GM12864 (cell line): ENCODE measurements around the gene FSD2.

Experiments
- DNase-seq: peaks from one replicate; pipeline ENCODE4 v3.0.0-alpha.2; 2011; ENCODE audit warnings: low read depth
- H3K4me3 ChIP-seq: 2 replicates; pipeline ENCODE4 v1.5.1; 2011; ENCODE audit warnings: mild to moderate bottlenecking, low read depth, low read length, control low read depth
- TF ChIP-seq, protein P1 (sequence below): IDR thresholded peaks from 2 replicates; pipeline ENCODE4 v1.5.1; 2011; ENCODE audit warnings: low read depth, mild to moderate bottlenecking, moderate library complexity, low read length, control low read depth, inconsistent platforms; ENCODE audit errors: missing control alignments

FSD2 gene, protein sequence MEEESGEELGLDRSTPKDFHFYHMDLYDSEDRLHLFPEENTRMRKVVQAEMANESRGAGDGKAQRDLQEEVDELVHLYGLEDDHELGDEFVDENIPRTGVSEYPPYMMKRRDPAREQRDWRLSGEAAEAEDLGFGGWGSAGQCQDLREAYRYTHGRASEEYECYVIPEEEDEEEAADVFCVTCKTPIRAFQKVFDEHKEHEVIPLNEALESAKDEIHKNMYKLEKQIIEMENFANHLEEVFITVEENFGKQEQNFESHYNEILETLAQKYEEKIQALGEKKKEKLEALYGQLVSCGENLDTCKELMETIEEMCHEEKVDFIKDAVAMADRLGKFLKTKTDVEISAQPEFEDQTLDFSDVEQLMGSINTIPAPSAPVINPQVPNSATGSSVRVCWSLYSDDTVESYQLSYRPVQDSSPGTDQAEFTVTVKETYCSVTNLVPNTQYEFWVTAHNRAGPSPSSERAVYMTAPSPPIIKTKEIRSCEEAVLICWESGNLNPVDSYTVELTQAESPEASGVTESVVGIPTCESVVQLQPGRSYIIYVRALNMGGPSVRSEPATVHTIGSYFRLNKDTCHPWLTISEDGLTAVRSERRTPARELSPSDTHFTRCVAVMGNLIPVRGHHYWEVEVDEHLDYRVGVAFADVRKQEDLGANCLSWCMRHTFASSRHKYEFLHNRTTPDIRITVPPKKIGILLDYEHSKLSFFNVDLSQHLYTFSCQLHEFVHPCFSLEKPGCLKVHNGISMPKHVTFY

DNA sequence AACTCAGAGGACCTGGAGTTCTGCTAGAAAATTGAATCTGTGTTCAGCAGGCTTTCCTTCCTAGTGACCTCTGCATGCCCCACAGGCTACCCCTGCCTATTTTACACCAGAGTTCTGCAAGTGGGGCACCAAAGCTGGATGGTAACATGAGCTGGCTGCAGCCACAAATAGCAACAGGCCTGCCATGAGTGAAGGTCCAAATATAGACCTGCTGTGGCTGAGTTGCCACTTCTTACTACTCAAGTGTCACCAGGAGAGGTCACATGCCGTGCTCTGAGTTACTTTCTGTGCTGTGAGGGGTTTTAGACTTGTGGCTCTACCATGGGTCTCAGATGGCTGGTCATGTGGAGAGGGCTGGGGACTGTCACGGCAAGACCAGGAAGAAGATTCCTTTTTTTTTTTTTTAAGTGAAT is at the start of gene FSD2:
Gene FSD2, minus strand, starts transcription at position 76 of the 413 bp plus-strand sequence. CDS start 18,679 bp downstream, outside the sequence.
- TF ChIP-seq, protein P1, sequence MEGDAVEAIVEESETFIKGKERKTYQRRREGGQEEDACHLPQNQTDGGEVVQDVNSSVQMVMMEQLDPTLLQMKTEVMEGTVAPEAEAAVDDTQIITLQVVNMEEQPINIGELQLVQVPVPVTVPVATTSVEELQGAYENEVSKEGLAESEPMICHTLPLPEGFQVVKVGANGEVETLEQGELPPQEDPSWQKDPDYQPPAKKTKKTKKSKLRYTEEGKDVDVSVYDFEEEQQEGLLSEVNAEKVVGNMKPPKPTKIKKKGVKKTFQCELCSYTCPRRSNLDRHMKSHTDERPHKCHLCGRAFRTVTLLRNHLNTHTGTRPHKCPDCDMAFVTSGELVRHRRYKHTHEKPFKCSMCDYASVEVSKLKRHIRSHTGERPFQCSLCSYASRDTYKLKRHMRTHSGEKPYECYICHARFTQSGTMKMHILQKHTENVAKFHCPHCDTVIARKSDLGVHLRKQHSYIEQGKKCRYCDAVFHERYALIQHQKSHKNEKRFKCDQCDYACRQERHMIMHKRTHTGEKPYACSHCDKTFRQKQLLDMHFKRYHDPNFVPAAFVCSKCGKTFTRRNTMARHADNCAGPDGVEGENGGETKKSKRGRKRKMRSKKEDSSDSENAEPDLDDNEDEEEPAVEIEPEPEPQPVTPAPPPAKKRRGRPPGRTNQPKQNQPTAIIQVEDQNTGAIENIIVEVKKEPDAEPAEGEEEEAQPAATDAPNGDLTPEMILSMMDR = peak; percentile 20
- H3K4me3 ChIP-seq = no peak within 1 kb of the TSS; the same call in 1 of the 2 replicates
- DNase-seq = peak; percentile 85

DNA sequence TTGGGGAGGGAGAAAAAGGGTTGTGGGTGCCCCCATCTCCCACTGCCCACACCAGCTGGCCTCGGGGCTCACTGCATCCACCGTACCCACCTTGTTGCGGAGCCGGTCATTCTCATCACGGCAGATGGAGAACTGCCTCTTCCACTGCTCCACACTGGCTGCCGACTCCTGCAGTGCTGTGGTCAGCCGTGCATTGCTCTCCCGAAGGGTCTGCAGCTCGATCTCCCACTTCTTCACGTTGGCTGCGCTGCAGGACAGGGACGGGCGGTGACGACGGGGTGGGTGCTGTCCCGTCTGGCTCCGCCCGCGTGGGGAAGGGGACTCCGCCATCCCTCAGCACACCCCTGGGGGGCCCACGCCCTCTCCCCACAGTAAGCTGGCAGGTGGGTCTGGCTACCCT is 48.7 kb upstream of the FSD2 start:
- TF ChIP-seq, protein P1 = no peak
- no peak for DNase-seq
- no peak overlapping the region for H3K4me3 ChIP-seq

- DNase-seq = no peak
- no peak overlapping the region for H3K4me3 ChIP-seq
- TF ChIP-seq, protein P1 = no peak
These were observed 47.2 kb upstream of the FSD2 start for GRCh38 chr15:82852941-82853561.

DNA sequence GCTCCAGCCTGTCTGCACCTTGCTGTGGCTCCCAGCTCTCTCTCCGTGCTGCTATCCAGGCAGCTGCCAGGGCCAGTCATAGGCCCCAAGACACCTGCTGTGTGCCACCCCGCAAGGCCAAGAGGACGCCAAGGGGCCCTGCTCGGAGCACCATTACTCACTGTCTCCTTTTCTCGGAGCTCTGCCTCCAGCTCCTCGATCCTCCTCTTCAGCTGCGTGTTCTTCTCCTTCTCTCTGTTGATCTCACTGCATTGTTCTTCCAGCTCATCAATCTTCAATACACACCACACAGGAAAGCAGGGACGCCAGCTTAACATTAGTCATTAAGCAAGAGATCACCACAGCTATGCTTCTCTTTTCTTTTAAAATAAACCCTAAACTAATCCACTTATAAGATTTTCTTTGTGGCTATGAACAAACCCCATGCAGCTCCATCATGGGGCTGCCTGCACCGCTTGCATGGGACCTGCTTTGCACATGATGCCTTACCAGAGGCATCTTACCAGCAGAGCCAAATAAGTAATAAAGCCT is 46.2 kb upstream of the FSD2 start:
- H3K4me3 ChIP-seq = no peak overlapping the region
- TF ChIP-seq, protein P1 = no peak
- no peak for DNase-seq

DNA sequence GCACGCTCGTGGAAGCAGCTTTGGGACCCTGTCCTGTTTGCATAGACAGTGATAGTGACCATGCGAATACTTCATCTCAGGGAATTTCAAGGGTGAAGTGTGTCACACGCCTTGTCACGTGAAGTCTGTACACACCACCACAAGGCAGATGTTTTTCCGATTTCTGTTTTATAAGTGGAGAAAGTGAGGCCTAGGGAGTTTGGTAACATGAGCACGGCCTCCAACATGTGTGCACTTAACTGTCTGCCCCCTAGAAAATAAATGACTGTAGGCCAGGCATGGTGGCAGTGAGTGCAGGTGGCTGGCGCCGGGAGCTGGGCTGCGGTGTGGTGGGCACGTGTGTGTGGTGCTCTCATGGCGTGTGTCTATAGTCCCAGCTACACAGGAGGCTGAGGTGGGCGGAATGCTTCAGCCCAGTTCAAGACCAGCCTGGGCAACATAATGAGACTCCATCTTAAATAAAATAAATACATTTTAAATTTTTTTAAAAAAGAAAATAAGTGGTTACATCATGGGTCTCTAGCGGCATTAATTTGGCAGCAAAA is 45.5 kb upstream of the FSD2 start:
- TF ChIP-seq, protein P1 = no peak
- no peak overlapping the region for H3K4me3 ChIP-seq
- no peak for DNase-seq

DNA sequence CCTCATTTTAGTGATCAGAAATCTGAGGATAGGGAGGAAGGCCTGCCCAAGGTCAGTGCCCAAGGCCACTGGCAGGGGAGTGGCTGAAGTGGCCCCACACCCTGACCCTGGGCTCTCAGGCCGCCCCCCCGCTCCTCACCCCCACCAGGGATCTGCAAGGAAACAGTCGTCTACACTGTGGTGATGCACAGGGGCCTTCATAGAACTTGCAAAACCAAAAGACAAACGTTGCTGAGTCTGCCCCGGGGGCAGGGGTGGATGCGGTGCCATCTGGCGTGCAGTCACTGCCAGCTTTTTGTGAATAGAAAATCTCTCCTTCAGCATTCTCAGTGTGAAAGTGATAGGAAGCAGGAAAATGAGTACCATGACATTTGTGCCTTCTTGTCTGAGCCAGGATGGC is 44.9 kb upstream of the FSD2 start:
- H3K4me3 ChIP-seq = no peak overlapping the region
- no peak for DNase-seq
- TF ChIP-seq, protein P1 = no peak
